NCI-H510A treated with DMSO at 0.1 percent for 48 hours (cell line): ENCODE measurements around the gene MRPL28.
A peak's percentile ranks its signal among the peaks of the same experiment; 100 is the strongest.
"Not testable (repeated sequence)": the region's sequence is repeated elsewhere in the genome, so short reads cannot be mapped to it uniquely, and the experiment has no call there.

Experiments used
- DNase-seq: peaks from one replicate; lab custom pipeline; 2025; lab: John Stamatoyannopoulos, UW

MRPL28 gene

GRCh38 chr16:373020-373598 lies 2.8 kb upstream of the MRPL28 start:
- no peak for DNase-seq

GRCh38 chr16:372302-372983 lies 2.1 kb upstream of the MRPL28 start:
- no peak for DNase-seq

GRCh38 chr16:371515-372301 lies 1.4 kb upstream of the MRPL28 start:
- DNase-seq, result peak; percentile 61

- DNase-seq, result no peak
These were observed 709 bp upstream of the MRPL28 start for GRCh38 chr16:370979-371514.

- no peak for DNase-seq
These were observed 387 bp downstream of the MRPL28 start for GRCh38 chr16:369866-370436.

GRCh38 chr16:369275-369865 lies 968 bp downstream of the MRPL28 start:
- no peak for DNase-seq

- no peak for DNase-seq
These were observed 1.8 kb downstream of the MRPL28 start for GRCh38 chr16:368388-369158.

GRCh38 chr16:367333-367903 lies 2.9 kb downstream of the MRPL28 start:
- DNase-seq, result no peak

- DNase-seq, result no peak
These were observed 3.9 kb downstream of the MRPL28 start for GRCh38 chr16:366476-366875.

- DNase-seq, result no peak
These were observed 5.5 kb downstream of the MRPL28 start for GRCh38 chr16:364595-365491.

GRCh38 chr16:363766-364490 lies 6.4 kb downstream of the MRPL28 start:
- DNase-seq, result no peak

- no peak for DNase-seq
These were observed 7.1 kb downstream of the MRPL28 start for GRCh38 chr16:363110-363765.

- not testable (repeated sequence) for DNase-seq
These were observed 7.7 kb downstream of the MRPL28 start for GRCh38 chr16:362702-362999.

GRCh38 chr16:361872-362701 lies 8.3 kb downstream of the MRPL28 start:
- peak; percentile 63 for DNase-seq

GRCh38 chr16:361341-361871 lies 8.9 kb downstream of the MRPL28 start:
- DNase-seq, result no peak

GRCh38 chr16:360698-361336 lies 9.5 kb downstream of the MRPL28 start:
- no peak for DNase-seq
